ENCODE results near the gene TMEM204.

The TMEM204 gene

GRCh38 chr16:1511662-1512569 lies 21.6 kb upstream of the TMEM204 start:
- intact Hi-C loops (cut with DNase I) = no loop called here
- no peak for DNase-seq

GRCh38 chr16:1512774-1513173 lies 20.7 kb upstream of the TMEM204 start:
- intact Hi-C loops (cut with DNase I) = no loop called here
- DNase-seq = no peak

- DNase-seq = no peak
- intact Hi-C loops (cut with DNase I) = no loop called here
These were observed 19.0 kb upstream of the TMEM204 start for GRCh38 chr16:1514507-1514906.

- intact Hi-C loops (cut with DNase I) = no loop called here
- no peak for DNase-seq
These were observed 14.8 kb upstream of the TMEM204 start for GRCh38 chr16:1518626-1519135.

GRCh38 chr16:1519831-1520230 lies 13.6 kb upstream of the TMEM204 start:
- intact Hi-C loops (cut with DNase I) = no loop called here
- DNase-seq = no peak

- intact Hi-C loops (cut with DNase I) = no loop called here
These were observed 13.0 kb upstream of the TMEM204 start for GRCh38 chr16:1520461-1520860.

GRCh38 chr16:1523581-1524245 lies 9.8 kb upstream of the TMEM204 start:
- DNase-seq = no peak
- intact Hi-C loops (cut with DNase I) = no loop called here

More at GRCh38 chr16:1520461-1520860, 13.0 kb upstream of the TMEM204 start:
- no peak for DNase-seq

GRCh38 chr16:1524366-1524765 lies 9.1 kb upstream of the TMEM204 start:
- no peak for DNase-seq
- intact Hi-C loops (cut with DNase I) = no loop called here

GRCh38 chr16:1525871-1526607 lies 7.4 kb upstream of the TMEM204 start:
- no peak for DNase-seq
- intact Hi-C loops (cut with DNase I) = no loop called here

- intact Hi-C loops (cut with DNase I) = no loop called here
- DNase-seq = peak in 1 of 10 donors; percentile 79
These were observed 6.6 kb upstream of the TMEM204 start for GRCh38 chr16:1526608-1527555.

- intact Hi-C loops (cut with DNase I) = no loop called here
- no peak for DNase-seq
These were observed 5.3 kb upstream of the TMEM204 start for GRCh38 chr16:1527836-1528811.

GRCh38 chr16:1528921-1529537 lies 4.4 kb upstream of the TMEM204 start:
- intact Hi-C loops (cut with DNase I) = no loop called here
- no peak for DNase-seq

- intact Hi-C loops (cut with DNase I) = no loop called here
- DNase-seq = no peak
These were observed 3.0 kb upstream of the TMEM204 start for GRCh38 chr16:1530349-1530882.

- intact Hi-C loops (cut with DNase I) = no loop called here
- DNase-seq = no peak
These were observed 2.4 kb upstream of the TMEM204 start for GRCh38 chr16:1530883-1531637.

GRCh38 chr16:1531638-1531910 lies 1.9 kb upstream of the TMEM204 start:
- no peak for DNase-seq
- intact Hi-C loops (cut with DNase I) = no loop called here

GRCh38 chr16:1532081-1532760 lies 1.2 kb upstream of the TMEM204 start:
- no peak for DNase-seq

GRCh38 chr16:1532771-1533170 lies 695 bp upstream of the TMEM204 start:
- no peak for DNase-seq
- intact Hi-C loops (cut with DNase I) = no loop called here

More at GRCh38 chr16:1532081-1532760, 1.2 kb upstream of the TMEM204 start:
- intact Hi-C loops (cut with DNase I) = no loop called here
